WTC11 (cell line): ENCODE data around the gene DMWD. TPM values are rescaled to one million over a fixed set of nuclear protein-coding genes. Genes with fewer than 3 reads are reported as not detected.

ENCODE experiments used
- ATAC-seq: fragments of 200-7000 bp; cut with Tn5 transposase; 2 replicates; pipeline ENCODE4 v1.10.0; 2021; ENCODE audit warnings: mild to moderate bottlenecking, moderate library complexity
- CTCF ChIA-PET: fragments of 300-600 bp; sonication (Branson Sonifier 250); formaldehyde crosslinking; loops from one replicate; lab custom pipeline; 2021; ENCODE audit warnings: antibody characterized with exemption; lab: Charles Lee
- POLR2A ChIA-PET: fragments of 350-600 bp; sonication (Branson Sonifier 250); formaldehyde crosslinking; loops from one replicate; lab custom pipeline; 2021; ENCODE audit warnings: antibody characterized with exemption; lab: Charles Lee
- DNase-seq: peaks from one replicate; pipeline ENCODE4 v3.0.0; 2021; ENCODE audit warnings: low spot score
- H3K27ac Mint-ChIP-seq: 2 replicates; pipeline ENCODE4 v1.8.0; 2021; ENCODE audit warnings: mixed read lengths
- H3K27me3 Mint-ChIP-seq: 2 replicates; pipeline ENCODE4 v1.8.0; 2021; ENCODE audit warnings: low read depth, mild to moderate bottlenecking, moderate library complexity, mixed read lengths
- H3K36me3 Mint-ChIP-seq: 2 replicates; pipeline ENCODE4 v1.8.0; 2021; ENCODE audit warnings: mixed read lengths
- H3K4me1 Mint-ChIP-seq: 2 replicates; pipeline ENCODE4 v1.8.0; 2022; ENCODE audit warnings: mixed read lengths
- H3K4me3 Mint-ChIP-seq: 2 replicates; pipeline ENCODE4 v1.8.0; 2021; ENCODE audit warnings: mild to moderate bottlenecking, moderate library complexity, mixed read lengths
- H3K9me3 Mint-ChIP-seq: 2 replicates; pipeline ENCODE4 v1.8.0; 2021; ENCODE audit warnings: mixed read lengths
- ATF1 ChIP-seq: sonication (generic); formaldehyde crosslinking; IDR thresholded peaks from 2 replicates; pipeline ENCODE4 v1.8.1; 2023; ENCODE audit warnings: mild to moderate bottlenecking, moderate library complexity, missing genetic modification reagents
- ATF6 ChIP-seq: sonication (generic); formaldehyde crosslinking; IDR thresholded peaks from 2 replicates; pipeline ENCODE4 v1.8.1; 2023; ENCODE audit warnings: mild to moderate bottlenecking, missing genetic modification reagents
- CREM ChIP-seq: sonication (generic); formaldehyde crosslinking; IDR thresholded peaks from 2 replicates; pipeline ENCODE4 v1.8.1; 2022; ENCODE audit warnings: mild to moderate bottlenecking, missing genetic modification reagents, moderate library complexity
- E2F5 ChIP-seq: sonication (generic); formaldehyde crosslinking; IDR thresholded peaks from 2 replicates; pipeline ENCODE4 v1.8.1; 2022; ENCODE audit warnings: mild to moderate bottlenecking, moderate library complexity, missing genetic modification reagents
- ETV6 ChIP-seq: sonication (generic); formaldehyde crosslinking; IDR thresholded peaks from 2 replicates; pipeline ENCODE4 v1.8.1; 2022; ENCODE audit warnings: mild to moderate bottlenecking, missing genetic modification reagents
- HMGA2 ChIP-seq: fragments of 250-450 bp; sonication (Bioruptor Pico); IDR thresholded peaks from 2 replicates; pipeline ENCODE4 v1.4.0; 2021; ENCODE audit warnings: mild to moderate bottlenecking, moderate library complexity
- NR1H2 ChIP-seq: sonication (generic); formaldehyde crosslinking; IDR thresholded peaks from 2 replicates; pipeline ENCODE4 v1.9.0; 2021; ENCODE audit warnings: mild to moderate bottlenecking, moderate library complexity, missing genetic modification reagents
- NR2C2 ChIP-seq: sonication (generic); formaldehyde crosslinking; IDR thresholded peaks from 2 replicates; pipeline ENCODE4 v1.8.0; 2022; ENCODE audit warnings: mild to moderate bottlenecking, missing genetic modification reagents
- SMAD3 ChIP-seq: sonication (generic); formaldehyde crosslinking; IDR thresholded peaks from 2 replicates; pipeline ENCODE4 v1.8.0; 2022; ENCODE audit warnings: missing genetic modification reagents, mild to moderate bottlenecking, borderline replicate concordance
- TEAD4 ChIP-seq: sonication (generic); formaldehyde crosslinking; IDR thresholded peaks from 2 replicates; pipeline ENCODE4 v1.8.0; 2022; ENCODE audit warnings: mild to moderate bottlenecking, missing genetic modification reagents
- ZBTB21 ChIP-seq: sonication (generic); formaldehyde crosslinking; IDR thresholded peaks from 2 replicates; pipeline ENCODE4 v1.8.1; 2023; ENCODE audit warnings: mild to moderate bottlenecking, missing genetic modification reagents, borderline replicate concordance
- ZMAT4 ChIP-seq: fragments of 250-450 bp; sonication (Bioruptor Pico); IDR thresholded peaks from 2 replicates; pipeline ENCODE4 v1.9.0; 2021; ENCODE audit warnings: mild to moderate bottlenecking
- ZNF396 ChIP-seq: fragments of 250-450 bp; sonication (Bioruptor Pico); IDR thresholded peaks from 2 replicates; pipeline ENCODE4 v1.8.0; 2021; ENCODE audit warnings: mild to moderate bottlenecking, moderate library complexity, borderline replicate concordance
- ZNF423 ChIP-seq: fragments of 250-450 bp; sonication (Bioruptor Pico); IDR thresholded peaks from 2 replicates; pipeline ENCODE4 v2.1.2; 2022; ENCODE audit warnings: mild to moderate bottlenecking, moderate library complexity
- ZNF532 ChIP-seq: fragments of 250-450 bp; sonication (Bioruptor Pico); IDR thresholded peaks from 2 replicates; pipeline ENCODE4 v1.9.0; 2021; ENCODE audit warnings: mild to moderate bottlenecking, borderline replicate concordance
- total RNA-seq: library from RNA; stranded (reverse); gene quantifications from 3 replicates; pipeline ENCODE4 v1.2.3, GENCODE V29; 2021

DMWD gene
- total RNA-seq, 1 experiment from 2014 or later: 60.7 TPM

- Mint-ChIP-seq H3K36me3 (peaks cover 74% of the 10 kb centered on the region), H3K27ac (peak overlapping the region; percentile 58; the same call in 1 of the 2 replicates)
- POLR2A ChIA-PET: no interaction called here
These were observed 34.3 kb upstream of the DMWD start for GRCh38 chr19:45826934-45827333.

More at GRCh38 chr19:45826934-45827333, 34.3 kb upstream of the DMWD start:
- DNase-seq: no peak
- no peaks in the 10 kb centered on the region for H3K4me1 Mint-ChIP-seq
- no peak overlapping the region for H3K4me3 Mint-ChIP-seq
- CTCF ChIA-PET: interaction anchor here (0.6 to 5.2 kb wide), 3 partner anchors 10 to 86 kb away, joined by 3 to 45 read pairs (median 4); partner anchors contain the start of gene RSPH6A
- TF ChIP-seq E2F5 (CRISPR knock-in tag): no peak
- no peak for TF ChIP-seq ZBTB21 (CRISPR knock-in tag)
- no peak for TF ChIP-seq ZNF396 (CRISPR knock-in tag)
- TF ChIP-seq TEAD4: no peak
- no peak for TF ChIP-seq ETV6 (CRISPR knock-in tag)
- TF ChIP-seq ZNF532 (CRISPR knock-in tag): no peak
- no peak for TF ChIP-seq SMAD3
- TF ChIP-seq NR1H2 (CRISPR knock-in tag): no peak
- TF ChIP-seq ATF1 (CRISPR knock-in tag): no peak
- no peak for TF ChIP-seq ZMAT4 (CRISPR knock-in tag)
- no peak for TF ChIP-seq ATF6
- no peak for TF ChIP-seq HMGA2 (CRISPR knock-in tag)
- TF ChIP-seq CREM (CRISPR knock-in tag): no peak
- TF ChIP-seq ZNF423 (CRISPR knock-in tag): no peak
- no peak for TF ChIP-seq NR2C2
- TF ChIP-seq, all 79 proteins: peak for 0
- Mint-ChIP-seq H3K9me3 (no peaks in the 10 kb centered on the region), H3K27me3 (no peaks in the 10 kb centered on the region)
- ATAC-seq: no peak
